Panc1 (cell line): Measurements from ENCODE around the gene ADARB1.

Experiments used
- POLR2AphosphoS5 ChIP-seq: IDR thresholded peaks from 2 replicates; pipeline ENCODE4 v1.6.1; 2012; ENCODE audit warnings: mild to moderate bottlenecking, low read depth, low read length, moderate library complexity
- TF ChIP-seq, protein P1 (sequence below): fragments of 450-650 bp; IDR thresholded peaks from 2 replicates; pipeline ENCODE4 v1.5.1; 2017; ENCODE audit warnings: mild to moderate bottlenecking

DNA sequence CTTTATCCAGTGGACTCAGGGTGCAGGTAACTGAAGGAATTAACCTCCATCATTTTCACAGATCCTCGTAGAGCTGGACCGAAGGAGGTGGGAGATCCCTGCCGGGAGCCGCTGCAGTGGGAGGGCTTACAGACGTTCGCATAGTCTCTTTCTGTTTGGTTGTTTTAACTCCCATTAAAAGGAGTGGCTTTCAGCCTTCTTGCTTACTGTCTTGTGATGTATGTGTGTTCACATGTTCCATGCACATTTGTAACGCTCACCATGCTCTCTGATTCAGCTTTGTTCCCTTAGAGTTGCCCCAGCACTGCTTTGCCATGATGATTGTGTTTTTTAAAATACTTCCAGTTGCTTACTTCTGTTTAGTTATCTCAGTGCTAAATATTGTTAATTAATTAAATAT, 85.8 kb downstream of the ADARB1 start:
- TF ChIP-seq, protein P1, sequence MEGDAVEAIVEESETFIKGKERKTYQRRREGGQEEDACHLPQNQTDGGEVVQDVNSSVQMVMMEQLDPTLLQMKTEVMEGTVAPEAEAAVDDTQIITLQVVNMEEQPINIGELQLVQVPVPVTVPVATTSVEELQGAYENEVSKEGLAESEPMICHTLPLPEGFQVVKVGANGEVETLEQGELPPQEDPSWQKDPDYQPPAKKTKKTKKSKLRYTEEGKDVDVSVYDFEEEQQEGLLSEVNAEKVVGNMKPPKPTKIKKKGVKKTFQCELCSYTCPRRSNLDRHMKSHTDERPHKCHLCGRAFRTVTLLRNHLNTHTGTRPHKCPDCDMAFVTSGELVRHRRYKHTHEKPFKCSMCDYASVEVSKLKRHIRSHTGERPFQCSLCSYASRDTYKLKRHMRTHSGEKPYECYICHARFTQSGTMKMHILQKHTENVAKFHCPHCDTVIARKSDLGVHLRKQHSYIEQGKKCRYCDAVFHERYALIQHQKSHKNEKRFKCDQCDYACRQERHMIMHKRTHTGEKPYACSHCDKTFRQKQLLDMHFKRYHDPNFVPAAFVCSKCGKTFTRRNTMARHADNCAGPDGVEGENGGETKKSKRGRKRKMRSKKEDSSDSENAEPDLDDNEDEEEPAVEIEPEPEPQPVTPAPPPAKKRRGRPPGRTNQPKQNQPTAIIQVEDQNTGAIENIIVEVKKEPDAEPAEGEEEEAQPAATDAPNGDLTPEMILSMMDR = no peak
- no peak for TF ChIP-seq POLR2AphosphoS5
